Renal cortex interstitium (tissue), 3 donors: Measurements from ENCODE around the gene ESX1. TPM values are rescaled to one million over a fixed set of nuclear protein-coding genes. Genes with fewer than 3 reads are reported as not detected.

Source experiments
- polyA plus RNA-seq, 3 donors: library from polyadenylated mRNA; unstranded; fragments of 120-200 nt; gene quantifications; one replicate each; pipeline ENCODE4 v1.2.1, GENCODE V29; 2013; ENCODE audit not compliant: insufficient read length in 3 of 3

The ESX1 gene
- polyA plus RNA-seq, 3 donors: not detected

Other genes with a start within 250 kb of the ESX1 start
- gene H2BW1, start 241.2 kb downstream of the ESX1 start, polyA plus RNA-seq: not detected
- under 1 TPM; 0.37 to 0.98 (median 0.91) TPM for gene H2BW2, start 215.0 kb downstream of the ESX1 start, polyA plus RNA-seq
- gene TMSB15C, start 178.7 kb downstream of the ESX1 start, polyA plus RNA-seq: 10 to 100 TPM; 10.3 to 16.7 (median 13.7) TPM
- 1 to 10 TPM; 4.3 to 5.1 (median 4.9) TPM for gene ZCCHC18, start 142.4 kb downstream of the ESX1 start, polyA plus RNA-seq
- 10 to 100 TPM in 2 of 3 donors, 1 to 10 TPM in 1; 9.7 to 13.8 (median 10.1) TPM for gene SLC25A53, start 97.9 kb downstream of the ESX1 start, polyA plus RNA-seq
- 10 to 100 TPM; 36.3 to 43.1 (median 41.8) TPM for gene FAM199X, start 88.5 kb downstream of the ESX1 start, polyA plus RNA-seq